SK-N-SH treated with all-trans-retinoic acid at 6 μM for 48 hours (cell line): ENCODE data around the gene GNPDA1.

Source experiments
- ARNTL ChIP-seq: fragments of 450-650 bp; formaldehyde crosslinking; IDR thresholded peaks from 2 replicates; pipeline ENCODE4 v1.5.0; 2020; ENCODE audit warnings: low read depth, mild to moderate bottlenecking, moderate library complexity, borderline replicate concordance
- GLIS3 ChIP-seq: fragments of 250-450 bp; sonication (Bioruptor Pico); IDR thresholded peaks from 2 replicates; pipeline ENCODE4 v1.5.0; 2020; ENCODE audit warnings: mild to moderate bottlenecking, moderate library complexity
- TF ChIP-seq, protein P1 (sequence below): fragments of 250-450 bp; sonication (Bioruptor Pico); IDR thresholded peaks from 2 replicates; pipeline ENCODE4 v1.8.0; 2021; ENCODE audit warnings: low read depth, mild to moderate bottlenecking, moderate library complexity, borderline replicate concordance
- TF ChIP-seq, protein P2 (sequence below): fragments of 250-450 bp; sonication (Bioruptor Pico); IDR thresholded peaks from 2 replicates; pipeline ENCODE4 v1.5.1; 2020; ENCODE audit warnings: low read depth, mild to moderate bottlenecking, moderate library complexity

DNA sequence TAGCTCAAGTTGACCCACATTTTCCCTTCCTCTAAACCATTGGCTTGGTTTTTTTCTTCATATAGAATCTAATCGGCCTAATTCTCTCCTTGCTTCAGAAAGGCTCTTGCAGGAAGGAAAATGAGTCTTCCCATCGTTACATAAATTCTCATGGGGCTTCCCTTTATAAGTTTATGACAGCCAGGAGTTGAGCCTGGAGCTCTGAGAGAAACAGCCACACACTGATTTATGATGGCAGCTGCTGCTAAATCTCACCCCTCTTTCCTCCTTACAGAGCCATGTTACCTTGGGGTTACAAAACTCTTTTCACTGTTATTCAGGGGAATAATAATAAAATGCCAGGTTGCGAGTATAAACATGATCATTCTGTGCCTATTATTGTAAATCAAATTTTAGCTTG is 49.1 kb downstream of the GNPDA1 start:
- no peak for TF ChIP-seq GLIS3 (CRISPR knock-in tag)
- TF ChIP-seq, protein P1, sequence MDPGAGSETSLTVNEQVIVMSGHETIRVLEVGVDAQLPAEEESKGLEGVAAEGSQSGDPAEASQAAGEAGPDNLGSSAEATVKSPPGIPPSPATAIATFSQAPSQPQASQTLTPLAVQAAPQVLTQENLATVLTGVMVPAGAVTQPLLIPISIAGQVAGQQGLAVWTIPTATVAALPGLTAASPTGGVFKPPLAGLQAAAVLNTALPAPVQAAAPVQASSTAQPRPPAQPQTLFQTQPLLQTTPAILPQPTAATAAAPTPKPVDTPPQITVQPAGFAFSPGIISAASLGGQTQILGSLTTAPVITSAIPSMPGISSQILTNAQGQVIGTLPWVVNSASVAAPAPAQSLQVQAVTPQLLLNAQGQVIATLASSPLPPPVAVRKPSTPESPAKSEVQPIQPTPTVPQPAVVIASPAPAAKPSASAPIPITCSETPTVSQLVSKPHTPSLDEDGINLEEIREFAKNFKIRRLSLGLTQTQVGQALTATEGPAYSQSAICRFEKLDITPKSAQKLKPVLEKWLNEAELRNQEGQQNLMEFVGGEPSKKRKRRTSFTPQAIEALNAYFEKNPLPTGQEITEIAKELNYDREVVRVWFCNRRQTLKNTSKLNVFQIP (CRISPR knock-in tag) = no peak
- TF ChIP-seq, protein P2, sequence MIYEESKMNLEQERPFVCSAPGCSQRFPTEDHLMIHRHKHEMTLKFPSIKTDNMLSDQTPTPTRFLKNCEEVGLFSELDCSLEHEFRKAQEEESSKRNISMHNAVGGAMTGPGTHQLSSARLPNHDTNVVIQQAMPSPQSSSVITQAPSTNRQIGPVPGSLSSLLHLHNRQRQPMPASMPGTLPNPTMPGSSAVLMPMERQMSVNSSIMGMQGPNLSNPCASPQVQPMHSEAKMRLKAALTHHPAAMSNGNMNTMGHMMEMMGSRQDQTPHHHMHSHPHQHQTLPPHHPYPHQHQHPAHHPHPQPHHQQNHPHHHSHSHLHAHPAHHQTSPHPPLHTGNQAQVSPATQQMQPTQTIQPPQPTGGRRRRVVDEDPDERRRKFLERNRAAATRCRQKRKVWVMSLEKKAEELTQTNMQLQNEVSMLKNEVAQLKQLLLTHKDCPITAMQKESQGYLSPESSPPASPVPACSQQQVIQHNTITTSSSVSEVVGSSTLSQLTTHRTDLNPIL (CRISPR knock-in tag) = no peak
- TF ChIP-seq ARNTL (CRISPR knock-in tag) = no peak
